Esophagus muscularis mucosa (tissue), 4 donors: ENCODE results near the gene TCP11.

Experiments
- CTCF ChIP-seq, 3 experiments: fragments of 200-600 bp in 2 of 3; fragments of 450-650 bp in 1 of 3; sonication (generic) in 2 of 3; IDR thresholded peaks; one replicate each; pipeline ENCODE4 v1.5.1; 2017 to 2019; ENCODE audit warnings: antibody characterized with exemption in 3 of 3, mild to moderate bottlenecking in 2 of 3, moderate library complexity in 1 of 3
- EP300 ChIP-seq: sonication (generic); formaldehyde crosslinking; IDR thresholded peaks from one replicate; pipeline ENCODE4 v1.6.1; 2017; ENCODE audit warnings: antibody characterized with exemption
- POLR2A ChIP-seq: fragments of 450-650 bp; IDR thresholded peaks from one replicate; pipeline ENCODE4 v1.6.1; 2017; ENCODE audit warnings: antibody characterized with exemption, moderate library complexity, mild to moderate bottlenecking, low read depth
- POLR2AphosphoS5 ChIP-seq, 2 donors: sonication (generic); formaldehyde crosslinking; IDR thresholded peaks; one replicate each; pipeline ENCODE4 v1.6.1; 2017; ENCODE audit warnings: antibody characterized with exemption in 2 of 2

- TF ChIP-seq CTCF (IDR thresholded peaks at IDR 0.05) (no peak), EP300 (no peak), POLR2AphosphoS5 (IDR thresholded peaks at IDR 0.05) (no peak), POLR2A (no peak)
Measured at GRCh38 chr6:35158520-35158919, 17.4 kb upstream of the TCP11 start.
